Neural progenitor cell (in vitro differentiated cells): ENCODE results near the gene HMGB4. TPM values are rescaled to one million over a fixed set of nuclear protein-coding genes. Genes with fewer than 3 reads are reported as not detected.

Experiments used
- DNase-seq: peaks from one replicate; pipeline ENCODE4 v3.0.0-alpha.2; 2016; ENCODE audit warnings: low spot score
- H2AFZ ChIP-seq: fragments of 200-600 bp; sonication (generic); replicated peaks from 2 replicates; pipeline ENCODE4 v1.6.1; 2016; ENCODE audit warnings: antibody characterized with exemption
- H3F3A ChIP-seq: fragments of 200-600 bp; sonication (generic); 2 replicates; pipeline ENCODE4 v1.6.1; 2016; ENCODE audit warnings: antibody characterized with exemption, low read depth
- H3K27ac ChIP-seq: fragments of 200-600 bp; sonication (generic); 2 replicates; pipeline ENCODE4 v1.5.1; 2016; ENCODE audit warnings: mild to moderate bottlenecking
- H3K27me3 ChIP-seq: fragments of 200-600 bp; sonication (generic); 2 replicates; pipeline ENCODE4 v1.6.1; 2016; ENCODE audit warnings: mild to moderate bottlenecking, moderate library complexity
- H3K36me3 ChIP-seq: fragments of 200-600 bp; sonication (generic); 2 replicates; pipeline ENCODE4 v1.5.1; 2016
- H3K4me1 ChIP-seq: fragments of 200-600 bp; sonication (generic); 2 replicates; pipeline ENCODE4 v1.6.1; 2016; ENCODE audit warnings: mixed run types
- H3K4me2 ChIP-seq: fragments of 200-600 bp; sonication (generic); 2 replicates; pipeline ENCODE4 v1.6.1; 2016
- H3K4me3 ChIP-seq: fragments of 200-600 bp; sonication (generic); 2 replicates; pipeline ENCODE4 v1.5.1; 2016
- H3K79me2 ChIP-seq: fragments of 200-600 bp; sonication (generic); 2 replicates; pipeline ENCODE4 v1.6.1; 2016; ENCODE audit warnings: low read depth
- H3K9ac ChIP-seq: fragments of 200-600 bp; sonication (generic); 2 replicates; pipeline ENCODE4 v1.6.1; 2016
- H3K9me3 ChIP-seq: fragments of 200-600 bp; sonication (generic); 2 replicates; pipeline ENCODE4 v1.5.1; 2016; ENCODE audit warnings: low read depth
- H4K20me1 ChIP-seq: fragments of 200-600 bp; sonication (generic); 2 replicates; pipeline ENCODE4 v1.6.1; 2016; ENCODE audit warnings: low read depth
- H3K27ac Mint-ChIP-seq: 3 replicates; pipeline ENCODE4 v1.8.0; 2021; ENCODE audit warnings: mixed read lengths
- H3K27me3 Mint-ChIP-seq: 2 replicates; pipeline ENCODE4 v1.8.0; 2022; ENCODE audit warnings: low read depth, mild to moderate bottlenecking, inconsistent platforms, moderate library complexity, mixed read lengths; ENCODE audit not compliant: insufficient read depth
- H3K36me3 Mint-ChIP-seq: 3 replicates; pipeline ENCODE4 v1.8.0; 2021; ENCODE audit warnings: mixed read lengths
- H3K4me1 Mint-ChIP-seq: 3 replicates; pipeline ENCODE4 v1.8.0; 2021; ENCODE audit warnings: mixed read lengths
- H3K4me3 Mint-ChIP-seq: 3 replicates; pipeline ENCODE4 v1.8.0; 2021; ENCODE audit warnings: mild to moderate bottlenecking, moderate library complexity, mixed read lengths
- H3K9me3 Mint-ChIP-seq: 3 replicates; pipeline ENCODE4 v1.8.0; 2020; ENCODE audit warnings: mixed read lengths
- CTCF ChIP-seq: fragments of 200-600 bp; sonication (generic); IDR thresholded peaks from 2 replicates; pipeline ENCODE4 v1.5.1; 2017; ENCODE audit warnings: antibody characterized with exemption, mild to moderate bottlenecking
- EZH2 ChIP-seq: fragments of 200-600 bp; sonication (generic); IDR thresholded peaks from 2 replicates; pipeline ENCODE4 v1.6.1; 2017; ENCODE audit warnings: antibody characterized with exemption, mild to moderate bottlenecking, moderate library complexity
- EZH2phosphoT487 ChIP-seq: fragments of 200-600 bp; sonication (generic); IDR thresholded peaks from 2 replicates; pipeline ENCODE4 v1.6.1; 2017; ENCODE audit warnings: antibody characterized with exemption
- total RNA-seq: library from RNA; depleted of rRNA; stranded (reverse); fragments of >200 nt; gene quantifications from 2 replicates; pipeline ENCODE4 v1.2.3, GENCODE V29; 2015; ENCODE audit warnings: low replicate concordance

The HMGB4 gene
- total RNA-seq, 1 donor from 2014 or later, result not detected

- Histone ChIP-seq H3K4me3 (no peak overlapping the region), H3F3A (no peaks in the 10 kb centered on the region), H3K9me3 (no peaks in the 10 kb centered on the region), H3K9ac (no peak overlapping the region), H3K27ac (no peak overlapping the region), H3K79me2 (no peaks in the 10 kb centered on the region), H4K20me1 (no peaks in the 10 kb centered on the region), H3K36me3 (no peaks in the 10 kb centered on the region), H3K27me3 (no peaks in the 10 kb centered on the region), H3K4me1 (no peaks in the 10 kb centered on the region), H2AFZ (no peak overlapping the region), H3K4me2 (no peak overlapping the region)
- Mint-ChIP-seq H3K9me3 (no peaks in the 10 kb centered on the region), H3K4me3 (no peak overlapping the region), H3K36me3 (no peaks in the 10 kb centered on the region), H3K27ac (no peak overlapping the region), H3K4me1 (no peaks in the 10 kb centered on the region), H3K27me3 (peaks cover 3% of the 10 kb centered on the region)
- no peak for TF ChIP-seq CTCF
- no peak for TF ChIP-seq EZH2
- no peak for DNase-seq
These were observed 44.5 kb upstream of the HMGB4 start for GRCh38 chr1:33819290-33819912.

GRCh38 chr1:33819913-33820311, 44.0 kb upstream of the HMGB4 start:
- Histone ChIP-seq H3K9me3 (no peaks in the 10 kb centered on the region), H3K79me2 (no peaks in the 10 kb centered on the region), H3K4me3 (no peak overlapping the region), H3K9ac (no peak overlapping the region), H3K27ac (no peak overlapping the region), H3K36me3 (no peaks in the 10 kb centered on the region), H3K4me2 (no peak overlapping the region), H2AFZ (no peak overlapping the region), H3K27me3 (no peaks in the 10 kb centered on the region), H3K4me1 (no peaks in the 10 kb centered on the region), H4K20me1 (no peaks in the 10 kb centered on the region), H3F3A (no peaks in the 10 kb centered on the region)
- H3K4me1 Mint-ChIP-seq, result no peaks in the 10 kb centered on the region
- no peaks in the 10 kb centered on the region for H3K36me3 Mint-ChIP-seq
- no peak for TF ChIP-seq CTCF
- TF ChIP-seq EZH2, result no peak
- no peak for TF ChIP-seq EZH2phosphoT487
- no peak overlapping the region for H3K4me3 Mint-ChIP-seq
- H3K27me3 Mint-ChIP-seq, result peaks cover 3% of the 10 kb centered on the region
- no peak overlapping the region for H3K27ac Mint-ChIP-seq
- DNase-seq, result no peak
- H3K9me3 Mint-ChIP-seq, result no peaks in the 10 kb centered on the region

DNA sequence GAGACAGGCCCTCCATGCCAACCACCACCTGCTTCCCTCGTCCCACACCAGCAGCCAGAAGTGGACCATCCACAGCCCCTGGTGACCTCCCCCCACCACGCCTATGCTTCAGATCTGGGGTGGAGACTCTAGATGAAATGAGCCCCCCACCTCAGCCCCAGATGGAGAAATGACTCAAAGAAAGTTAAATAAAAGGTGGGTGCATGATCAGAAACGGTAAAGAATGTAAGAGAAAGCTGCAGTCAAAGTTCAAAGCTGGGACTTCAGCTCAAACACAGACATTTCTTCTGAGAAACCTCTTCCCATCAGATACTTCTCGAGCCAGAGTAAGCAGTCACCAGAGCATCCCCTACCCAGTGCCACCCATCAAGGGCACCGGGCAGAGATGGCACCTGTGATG, 43.1 kb upstream of the HMGB4 start:
- no peaks in the 10 kb centered on the region for H3K9me3 Mint-ChIP-seq
- Histone ChIP-seq H3K27me3 (no peaks in the 10 kb centered on the region), H3K4me1 (no peaks in the 10 kb centered on the region), H3F3A (no peaks in the 10 kb centered on the region), H3K9me3 (no peaks in the 10 kb centered on the region), H3K4me3 (no peak overlapping the region), H3K79me2 (no peaks in the 10 kb centered on the region), H3K9ac (no peak overlapping the region), H3K36me3 (no peaks in the 10 kb centered on the region), H2AFZ (no peak overlapping the region), H3K4me2 (no peak overlapping the region), H3K27ac (no peak overlapping the region), H4K20me1 (no peaks in the 10 kb centered on the region)
- peaks cover 5% of the 10 kb centered on the region for H3K27me3 Mint-ChIP-seq
- H3K4me1 Mint-ChIP-seq, result no peaks in the 10 kb centered on the region
- no peak for DNase-seq
- TF ChIP-seq CTCF (no peak), EZH2phosphoT487 (no peak)
- H3K36me3 Mint-ChIP-seq, result peaks cover 2% of the 10 kb centered on the region
- H3K4me3 Mint-ChIP-seq, result no peak overlapping the region
- no peak overlapping the region for H3K27ac Mint-ChIP-seq
